ENCODE data around the gene ACOT13. TPM values are rescaled to one million over a fixed set of nuclear protein-coding genes. Genes with fewer than 3 reads are reported as not detected.

The ACOT13 gene
- total RNA-seq, 1 experiment from 2014 or later: 31.4 TPM

- no peak for TF ChIP-seq CTCF (IDR thresholded peaks at IDR 0.05; ENCODE audit: unreplicated experiment)
- H3K27ac Mint-ChIP-seq (ENCODE audit: low read depth, unreplicated experiment): no peak overlapping the region
- POLR2A ChIA-PET: interaction anchor here (1.0 kb wide), 1 partner anchor 26 kb away, joined by 4 read pairs; no protein-coding TSS in a partner anchor
- no peaks in the 10 kb centered on the region for H3K9me3 Mint-ChIP-seq (ENCODE audit: unreplicated experiment)
- intact Hi-C loops (cut with micrococcal nuclease): loop anchor here (10.0 kb wide), 1 partner anchor 60 kb away; no protein-coding TSS in a partner anchor
- H3K4me1 Mint-ChIP-seq (ENCODE audit: insufficient read depth, unreplicated experiment): peaks cover 18% of the 10 kb centered on the region
- no peak for DNase-seq (ENCODE audit: unreplicated experiment)
- no TSS peak for BruUV-seq (replicated peaks)
- CTCF ChIA-PET: no interaction called here
- no peak overlapping the region for H3K4me3 Mint-ChIP-seq (ENCODE audit: unreplicated experiment)
- peaks cover 10% of the 10 kb centered on the region for H3K36me3 Mint-ChIP-seq (ENCODE audit: insufficient read depth, unreplicated experiment)
- H3K27me3 Mint-ChIP-seq (ENCODE audit: insufficient read depth, unreplicated experiment): peaks cover 10% of the 10 kb centered on the region
These were observed 22.5 kb upstream of the ACOT13 start for GRCh38 chr6:24644377-24644776.

GRCh38 chr6:24646771-24647170 lies 20.1 kb upstream of the ACOT13 start:
- BruUV-seq (replicated peaks): no TSS peak
- peaks cover 18% of the 10 kb centered on the region for H3K36me3 Mint-ChIP-seq (ENCODE audit: insufficient read depth, unreplicated experiment)
- H3K27me3 Mint-ChIP-seq (ENCODE audit: insufficient read depth, unreplicated experiment): peaks cover 10% of the 10 kb centered on the region
- H3K4me3 Mint-ChIP-seq (ENCODE audit: unreplicated experiment): peak overlapping the region; percentile 74
- no peaks in the 10 kb centered on the region for H3K9me3 Mint-ChIP-seq (ENCODE audit: unreplicated experiment)
- ChIA-PET CTCF (interaction anchor here (0.6 to 1.3 kb wide), 5 partner anchors 8 to 571 kb away, joined by 3 to 7 read pairs (median 4); no protein-coding TSS in a partner anchor), POLR2A (interaction anchor here (1.0 to 2.5 kb wide), 4 partner anchors 11 to 97 kb away, joined by 3 to 26 read pairs (median 6); partner anchors contain the start of genes ACOT13 and TDP2)
- intact Hi-C loops (cut with micrococcal nuclease): loop anchor here (10.0 kb wide), 1 partner anchor 62 kb away; no protein-coding TSS in a partner anchor
- H3K27ac Mint-ChIP-seq (ENCODE audit: low read depth, unreplicated experiment): no peak overlapping the region
- peaks cover 18% of the 10 kb centered on the region for H3K4me1 Mint-ChIP-seq (ENCODE audit: insufficient read depth, unreplicated experiment)
- no peak for TF ChIP-seq CTCF (IDR thresholded peaks at IDR 0.05; ENCODE audit: unreplicated experiment)
- peak; percentile 44 for DNase-seq (ENCODE audit: unreplicated experiment)

- BruUV-seq (replicated peaks): no TSS peak
- Mint-ChIP-seq H3K4me1 (ENCODE audit: insufficient read depth, unreplicated experiment) (peaks cover 18% of the 10 kb centered on the region), H3K9me3 (ENCODE audit: unreplicated experiment) (no peaks in the 10 kb centered on the region), H3K4me3 (ENCODE audit: unreplicated experiment) (no peak overlapping the region), H3K27me3 (ENCODE audit: insufficient read depth, unreplicated experiment) (peaks cover 10% of the 10 kb centered on the region), H3K36me3 (ENCODE audit: insufficient read depth, unreplicated experiment) (peaks cover 32% of the 10 kb centered on the region), H3K27ac (ENCODE audit: low read depth, unreplicated experiment) (no peak overlapping the region)
- no peak for DNase-seq (ENCODE audit: unreplicated experiment)
- TF ChIP-seq CTCF (IDR thresholded peaks at IDR 0.05; ENCODE audit: unreplicated experiment): no peak
- intact Hi-C loops (cut with micrococcal nuclease): loop anchor here (10.0 kb wide), 1 partner anchor 63 kb away; no protein-coding TSS in a partner anchor
- ChIA-PET POLR2A (no interaction called here), CTCF (no interaction called here)
These were observed 18.6 kb upstream of the ACOT13 start for GRCh38 chr6:24648276-24648675.

GRCh38 chr6:24649691-24650090 lies 17.2 kb upstream of the ACOT13 start:
- Mint-ChIP-seq H3K4me3 (ENCODE audit: unreplicated experiment) (no peak overlapping the region), H3K9me3 (ENCODE audit: unreplicated experiment) (no peaks in the 10 kb centered on the region), H3K36me3 (ENCODE audit: insufficient read depth, unreplicated experiment) (peaks cover 46% of the 10 kb centered on the region), H3K27ac (ENCODE audit: low read depth, unreplicated experiment) (no peak overlapping the region), H3K4me1 (ENCODE audit: insufficient read depth, unreplicated experiment) (peaks cover 18% of the 10 kb centered on the region), H3K27me3 (ENCODE audit: insufficient read depth, unreplicated experiment) (peaks cover 10% of the 10 kb centered on the region)
- no peak for DNase-seq (ENCODE audit: unreplicated experiment)
- intact Hi-C loops (cut with micrococcal nuclease): loop anchor here (10.0 kb wide), 1 partner anchor 65 kb away; no protein-coding TSS in a partner anchor
- ChIA-PET CTCF (interaction anchor here (0.6 to 1.0 kb wide), 3 partner anchors 46 to 66 kb away, joined by 3 read pairs; no protein-coding TSS in a partner anchor), POLR2A (interaction anchor here (1.0 to 1.1 kb wide), 2 partner anchors 12 to 16 kb away, joined by 3 to 5 read pairs; no protein-coding TSS in a partner anchor)
- no TSS peak for BruUV-seq (replicated peaks)
- TF ChIP-seq CTCF (IDR thresholded peaks at IDR 0.05; ENCODE audit: unreplicated experiment): no peak

Measured in MCF 10A (cell line).